ENCODE measurements around the gene ZC3H12C.
"Not testable (repeated sequence)": the region's sequence is repeated elsewhere in the genome, so short reads cannot be mapped to it uniquely, and the experiment has no call there.

ZC3H12C gene

GRCh38 chr11:110092515-110093406, at the start of gene ZC3H12C:
TSS of gene ZC3H12C (plus strand) at chr11:110093392. CDS start at chr11:110093412, 20 bp downstream.
- peak; percentile 69 for DNase-seq

DNA sequence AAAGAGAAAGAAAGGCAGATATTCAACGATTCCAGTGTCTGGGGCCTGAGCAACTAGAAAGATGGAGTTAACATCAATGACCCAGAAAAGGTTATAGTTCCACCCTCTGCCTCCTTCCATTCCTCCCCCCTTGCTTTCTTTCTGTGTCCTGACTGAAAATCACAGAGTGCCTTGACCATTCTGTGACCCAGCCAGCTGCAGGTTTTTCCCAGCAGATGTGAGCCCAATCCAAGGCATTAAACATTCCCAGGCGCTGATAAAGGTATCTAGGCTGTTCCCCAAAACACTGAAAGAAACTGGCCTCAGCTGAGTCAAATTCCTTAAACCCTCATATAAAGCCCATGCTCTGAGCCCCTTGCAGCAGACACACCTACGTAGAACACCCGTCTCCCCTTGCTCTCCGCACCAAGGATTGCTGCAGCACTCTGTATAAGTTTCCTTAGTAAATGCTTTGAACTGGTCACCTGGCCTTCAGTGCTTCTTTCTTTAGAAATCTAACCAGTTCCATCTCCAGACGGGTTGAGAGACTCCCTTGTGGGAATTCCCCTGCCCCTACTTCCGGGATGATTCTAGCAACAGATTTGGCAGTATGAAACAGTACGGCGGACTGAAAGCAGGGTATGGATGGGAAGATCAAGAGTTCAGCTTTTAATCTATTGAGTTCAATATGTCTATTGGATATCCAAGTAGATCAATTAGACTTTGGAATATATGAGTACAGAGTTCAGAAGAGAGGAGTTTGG, 48.8 kb upstream of the ZC3H12C start:
- no peak for DNase-seq

DNA sequence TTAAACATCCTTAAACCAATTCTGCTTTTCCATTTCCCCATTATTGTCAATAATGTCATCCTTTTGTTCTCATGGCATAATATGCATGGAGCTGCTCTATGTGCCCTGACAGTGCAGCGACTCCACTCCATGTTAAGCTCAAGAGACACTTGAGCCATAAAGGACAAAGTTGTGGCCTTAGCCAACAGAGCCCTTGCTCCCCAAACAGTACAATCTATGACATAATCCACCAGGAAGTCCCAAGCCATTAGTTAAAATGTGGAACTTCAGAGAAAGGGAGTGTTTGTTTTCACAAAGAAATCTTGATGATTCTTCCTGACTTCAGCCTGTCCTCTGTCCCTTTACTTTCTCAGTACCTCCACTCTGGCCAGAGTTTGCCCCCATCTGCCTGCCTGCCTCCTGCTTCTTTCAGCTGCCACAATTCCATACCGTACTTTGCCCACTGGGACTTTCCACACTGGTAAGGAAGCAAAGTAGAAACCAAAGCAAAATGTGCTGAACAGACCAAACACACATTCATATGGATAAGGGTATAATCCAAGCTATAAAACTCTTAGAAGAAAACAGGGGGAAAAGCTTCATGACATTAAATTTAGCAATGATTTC, 46.3 kb upstream of the ZC3H12C start:
- no peak for DNase-seq

DNA sequence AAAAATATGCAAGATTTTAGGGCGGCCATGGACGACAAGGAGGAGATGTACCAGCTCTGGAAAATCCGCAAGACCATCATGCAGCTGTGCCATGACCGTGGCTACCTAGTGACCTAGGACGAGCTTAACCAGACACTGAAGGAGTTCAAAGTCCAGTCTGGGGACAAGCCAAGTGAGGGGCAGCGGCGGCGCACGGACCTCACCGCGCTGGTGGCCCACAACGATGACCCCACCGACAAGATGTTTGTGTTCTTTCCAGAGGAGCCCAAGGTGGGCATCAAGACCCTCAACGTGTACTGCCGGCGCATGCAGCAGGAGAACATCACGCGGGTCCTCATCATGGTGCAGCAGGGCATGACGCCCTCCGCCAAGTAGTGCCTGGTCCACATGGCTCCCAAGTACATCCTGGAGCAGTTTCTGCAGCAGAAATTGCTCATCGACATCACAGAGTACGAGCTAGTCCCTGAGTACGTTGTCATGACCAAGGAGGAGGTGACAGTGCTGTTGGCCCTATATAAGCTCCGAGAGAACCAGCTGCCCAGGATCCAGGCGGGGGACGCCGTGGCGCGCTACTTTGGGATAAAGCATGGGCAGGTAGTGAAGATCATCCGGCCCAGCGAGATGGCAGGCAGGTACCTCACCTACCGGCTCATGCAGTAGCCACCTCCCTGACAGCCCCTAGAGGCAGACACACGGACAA, 43.5 kb upstream of the ZC3H12C start:
- DNase-seq = no peak

GRCh38 chr11:110050201-110050506, 43.0 kb upstream of the ZC3H12C start:
- no peak for DNase-seq

- DNase-seq = no peak
Measured at GRCh38 chr11:110053848-110054414, 39.3 kb upstream of the ZC3H12C start.

DNA sequence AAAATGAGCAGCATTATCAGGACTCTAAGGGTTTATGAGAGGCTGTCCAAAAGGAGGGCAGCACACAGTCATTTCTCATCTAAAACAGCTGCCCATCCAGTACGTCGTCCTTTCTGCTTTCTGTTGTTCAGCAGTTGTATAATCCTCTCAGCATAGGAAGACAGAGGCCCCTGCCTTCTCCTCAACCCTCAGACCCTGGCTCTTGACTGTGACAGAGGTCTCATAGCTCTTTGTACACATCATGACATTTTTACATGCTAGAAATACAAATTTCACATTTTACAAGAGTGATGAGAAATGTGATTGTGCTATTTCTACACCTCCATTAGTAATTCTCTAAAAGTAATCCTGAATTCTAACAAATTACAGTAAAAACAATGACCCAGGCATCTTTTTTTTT, 36.2 kb upstream of the ZC3H12C start:
- DNase-seq = no peak

DNA sequence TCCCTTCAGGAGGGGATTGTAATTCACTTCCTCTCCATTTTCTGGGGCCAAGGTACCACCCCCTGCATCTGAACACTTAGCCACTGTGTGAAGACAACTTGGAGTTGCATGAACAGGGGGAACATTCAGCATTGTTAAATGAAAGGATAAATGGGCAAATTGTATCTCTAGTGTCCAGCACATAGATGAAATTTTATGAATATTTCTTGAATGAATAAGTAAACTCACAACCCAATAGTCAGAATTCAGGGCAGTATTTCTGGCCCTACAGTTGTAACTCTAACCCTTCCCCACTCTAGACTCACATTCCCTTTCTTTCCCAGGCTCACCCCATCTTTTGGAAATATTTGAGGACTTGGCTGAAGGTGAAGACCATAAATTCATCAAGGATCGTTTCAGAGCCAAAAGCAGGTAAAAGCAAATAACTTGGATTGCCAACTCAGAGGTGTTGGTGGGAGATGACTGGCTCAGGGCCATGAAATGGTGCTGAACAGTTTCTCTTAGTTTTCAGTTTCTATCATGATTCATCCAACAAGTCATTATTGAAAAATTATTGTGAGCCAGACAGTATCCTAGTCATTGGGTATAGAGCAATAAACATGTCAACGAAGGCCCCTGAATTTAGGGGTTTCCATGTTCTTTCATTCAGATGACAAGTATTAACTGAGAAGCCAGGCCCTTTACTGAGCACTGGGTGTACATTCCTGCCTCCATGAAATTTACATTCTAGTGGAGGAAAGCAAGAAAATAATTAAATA, 33.3 kb upstream of the ZC3H12C start:
- no peak for DNase-seq

DNA sequence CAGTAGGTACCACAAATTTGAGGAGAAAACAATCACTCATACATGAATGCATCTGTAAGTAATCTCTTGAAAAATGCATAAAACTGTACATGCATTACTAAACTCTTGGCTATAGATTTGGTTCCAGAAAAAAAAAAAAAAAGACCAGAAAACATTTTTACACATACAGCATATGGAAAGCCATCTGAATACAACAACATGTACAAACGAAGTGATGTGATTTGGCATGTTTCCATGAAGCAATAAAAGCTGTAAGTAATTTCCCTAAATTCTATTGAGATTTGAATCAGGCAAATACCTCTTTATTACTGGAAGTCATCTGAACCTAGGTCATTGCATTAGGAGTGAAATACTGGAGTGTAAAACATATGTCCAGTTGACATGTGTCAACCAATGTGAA, 31.9 kb upstream of the ZC3H12C start:
- DNase-seq = no peak

- DNase-seq = no peak
Measured at GRCh38 chr11:110062247-110062646, 30.9 kb upstream of the ZC3H12C start.

- no peak for DNase-seq
Measured at GRCh38 chr11:110065189-110065588, 28.0 kb upstream of the ZC3H12C start.

GRCh38 chr11:110068001-110068400, 25.2 kb upstream of the ZC3H12C start:
- not testable (repeated sequence) for DNase-seq

DNA sequence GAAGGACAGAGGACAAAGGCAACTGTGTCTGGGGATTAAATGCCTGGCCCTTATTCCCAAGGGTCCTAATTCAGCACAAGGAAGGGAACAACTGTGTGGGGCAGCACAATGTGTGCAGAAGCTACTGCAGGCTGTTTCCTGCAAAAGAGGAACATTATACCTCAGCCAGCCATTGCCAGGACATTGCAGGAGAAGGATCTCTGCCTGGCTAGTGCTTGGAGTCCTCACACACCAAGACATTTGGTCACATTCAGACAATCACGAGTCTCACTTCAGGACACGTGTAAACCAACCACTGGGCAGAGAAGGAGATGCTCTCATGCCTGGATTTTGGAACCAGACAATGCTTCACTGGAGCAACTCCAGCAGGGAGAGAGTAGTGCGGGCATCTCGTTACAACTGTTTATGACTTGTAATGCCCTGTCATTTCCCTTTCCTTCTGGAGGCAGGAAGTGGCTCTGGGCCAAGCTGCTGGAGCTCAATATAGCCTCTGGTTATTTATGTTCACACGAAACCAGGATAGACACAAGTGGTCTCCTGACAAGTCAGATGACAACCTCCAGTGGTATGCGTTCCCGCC, 23.9 kb upstream of the ZC3H12C start:
- DNase-seq = no peak

GRCh38 chr11:110070176-110070575, 23.0 kb upstream of the ZC3H12C start:
- DNase-seq = no peak

GRCh38 chr11:110071197-110071596, 22.0 kb upstream of the ZC3H12C start:
- no peak for DNase-seq

DNA sequence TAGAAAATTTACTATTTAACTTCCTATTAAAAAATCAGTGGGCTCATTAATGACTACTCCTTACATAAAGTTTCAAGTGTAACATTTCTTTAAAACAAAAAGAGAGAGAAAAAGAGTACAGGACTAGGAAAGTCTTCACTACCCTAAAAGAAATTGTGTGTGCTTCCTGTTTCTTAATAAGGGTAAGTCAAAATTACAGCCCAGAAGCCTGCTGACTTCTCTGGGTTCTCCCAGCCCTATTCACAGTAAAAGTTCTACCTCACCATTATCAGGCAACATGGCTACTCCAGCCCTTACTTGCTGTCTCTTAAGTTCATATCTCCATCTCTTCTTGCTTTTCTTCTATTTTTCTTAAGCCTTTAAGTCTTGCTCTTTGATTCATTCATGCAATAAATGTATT, 20.3 kb upstream of the ZC3H12C start:
- no peak for DNase-seq

DNA sequence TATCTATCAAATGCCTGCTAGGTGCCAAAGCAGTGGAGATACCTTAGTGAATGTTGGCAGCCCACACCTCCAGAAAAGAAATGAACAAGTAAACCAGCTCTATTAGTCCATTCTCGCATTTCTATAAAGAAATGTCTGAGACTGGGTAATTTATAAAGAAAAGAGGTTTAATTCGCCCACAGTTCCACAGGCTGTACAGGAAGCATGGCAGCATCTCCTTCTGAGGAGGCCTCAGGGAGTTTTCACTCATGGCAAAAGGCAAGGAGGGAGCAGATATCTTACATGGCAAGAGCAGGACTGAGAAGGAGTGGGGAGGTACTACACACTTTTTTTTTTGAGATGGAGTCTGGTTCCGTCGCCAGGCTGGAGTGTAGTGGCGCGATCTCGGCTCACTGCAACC, 18.7 kb upstream of the ZC3H12C start:
- no peak for DNase-seq

- DNase-seq = no peak
Measured at GRCh38 chr11:110075105-110075846, 17.9 kb upstream of the ZC3H12C start.

GRCh38 chr11:110075847-110076208, 17.4 kb upstream of the ZC3H12C start:
- no peak for DNase-seq

GRCh38 chr11:110076371-110076965, 16.7 kb upstream of the ZC3H12C start:
- no peak for DNase-seq

DNA sequence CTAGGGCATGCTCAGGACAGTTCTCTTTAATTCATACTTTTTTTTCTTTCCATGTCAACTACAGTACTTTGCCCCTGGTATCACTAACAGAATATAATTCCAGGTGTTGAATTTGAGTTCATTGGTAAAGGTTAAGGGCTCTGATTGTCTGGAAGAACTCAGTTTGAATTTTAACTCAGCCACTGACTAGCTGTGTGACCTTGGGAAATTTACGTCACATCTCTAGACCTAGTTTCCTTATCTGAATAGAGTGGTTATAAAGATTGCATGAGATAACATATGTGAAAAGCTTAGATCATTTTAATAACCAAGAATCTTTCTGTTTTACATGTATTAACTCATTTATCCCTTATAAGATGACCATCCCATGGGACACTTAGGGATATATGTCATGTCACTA, 15.8 kb upstream of the ZC3H12C start:
- DNase-seq = no peak

All from activated CD8-positive, alpha-beta memory T cell treated with anti-CD3 and anti-CD28 coated beads, Interleukin-2, amount 50 U/mL, for 48 hours (primary cell).